Neutrophil (primary cell): ENCODE measurements around the gene MOB3C.

Experiments
- H3K27ac ChIP-seq: fragments of 200-600 bp; sonication (generic); 2 replicates; pipeline ENCODE4 v1.5.1; 2016; ENCODE audit warnings: mild to moderate bottlenecking, moderate library complexity
- H3K27me3 ChIP-seq: fragments of 200-600 bp; sonication (generic); 2 replicates; pipeline ENCODE4 v1.6.0; 2016; ENCODE audit warnings: mild to moderate bottlenecking
- H3K36me3 ChIP-seq: fragments of 200-600 bp; sonication (generic); 2 replicates; pipeline ENCODE4 v1.5.1; 2017
- H3K4me1 ChIP-seq, 2 experiments: fragments of 200-600 bp in 1 of 2; sonication (generic) in 1 of 2; 1 replicate in 1 of 2; 2 replicates in 1 of 2; pipeline versions ENCODE4 v1.5.1 to v1.6.1; 2013 to 2016; ENCODE audit warnings: low read depth in 1 of 2, low read length in 1 of 2, mild to moderate bottlenecking in 1 of 2, moderate library complexity in 1 of 2; ENCODE audit not compliant: control insufficient read depth in 1 of 2, insufficient read depth in 1 of 2
- H3K4me3 ChIP-seq, 2 experiments: fragments of 200-600 bp in 1 of 2; sonication (generic) in 1 of 2; 1 replicate in 1 of 2; 2 replicates in 1 of 2; pipeline ENCODE4 v1.5.1; 2013 to 2016; ENCODE audit warnings: low read depth in 1 of 2, low read length in 1 of 2, mild to moderate bottlenecking in 1 of 2, moderate library complexity in 1 of 2
- H3K9me3 ChIP-seq: fragments of 200-600 bp; sonication (generic); 2 replicates; pipeline ENCODE4 v1.5.1; 2016
- CTCF ChIP-seq: fragments of 200-600 bp; sonication (generic); IDR thresholded peaks from 2 replicates; pipeline ENCODE4 v1.5.1; 2016; ENCODE audit warnings: antibody characterized with exemption

MOB3C gene

DNA sequence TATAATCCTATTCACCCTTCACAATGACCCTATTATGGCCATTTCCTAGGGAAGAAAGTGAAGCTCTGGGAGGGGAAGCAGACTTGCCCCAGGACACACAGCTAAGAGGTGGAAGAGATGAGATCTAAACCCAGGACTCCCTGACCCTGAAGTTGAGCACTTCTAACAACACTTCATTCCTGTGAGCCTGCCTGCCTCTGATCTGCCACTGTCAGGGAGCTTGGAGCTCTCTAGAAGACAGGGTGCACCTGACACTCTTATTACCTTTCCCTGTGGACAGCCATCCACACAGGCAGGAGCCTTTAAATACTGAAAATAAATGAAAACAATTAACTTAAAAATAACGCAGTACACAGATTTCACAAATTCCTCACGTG is 13.1 kb downstream of the MOB3C start:
- peaks cover 44 to 57% of the 10 kb centered on the region in 2 experiments for H3K4me1 ChIP-seq
- no peaks in the 10 kb centered on the region for H3K9me3 ChIP-seq
- no peak for TF ChIP-seq CTCF
- peaks cover 7% of the 10 kb centered on the region for H3K36me3 ChIP-seq
- H3K4me3 ChIP-seq = peak overlapping the region; percentile 89 to 97
- no peaks in the 10 kb centered on the region for H3K27me3 ChIP-seq
- peak overlapping the region; percentile 91 for H3K27ac ChIP-seq

DNA sequence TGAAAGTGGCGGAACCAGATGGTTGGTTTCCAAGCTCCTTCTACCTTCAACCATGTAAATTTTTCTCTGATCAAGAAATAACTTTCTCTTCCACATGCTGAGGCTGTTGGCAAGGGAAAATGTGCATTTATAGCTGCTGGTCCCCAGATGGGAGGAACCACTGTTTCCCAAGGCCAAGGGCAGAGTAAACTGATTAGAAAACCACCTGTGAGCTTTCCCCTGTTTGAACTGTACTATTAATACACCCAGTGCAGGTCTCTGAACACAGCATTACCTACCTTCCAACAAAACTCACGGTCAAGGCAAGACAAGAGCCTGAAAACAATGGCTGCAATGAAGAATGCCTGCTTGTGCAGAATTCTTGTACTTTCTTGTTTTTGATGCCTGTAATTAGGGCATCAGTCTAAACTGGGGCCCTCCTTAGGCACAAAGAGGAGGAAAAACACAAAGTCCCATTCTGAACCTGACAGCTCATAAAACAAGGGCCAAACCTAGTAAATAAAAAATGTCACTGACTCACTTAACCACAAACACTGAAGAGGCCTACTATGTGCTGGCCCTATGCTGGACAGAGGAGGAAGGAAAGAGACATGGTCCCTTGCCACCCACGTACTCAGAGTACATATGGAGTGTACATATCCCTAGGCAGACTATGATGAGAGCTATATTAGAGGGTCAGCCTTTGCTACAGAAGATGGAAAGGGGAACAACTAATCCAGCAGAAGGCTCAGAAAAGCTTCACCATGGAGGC is 15.2 kb downstream of the MOB3C start:
- TF ChIP-seq CTCF = no peak
- no peaks in the 10 kb centered on the region for H3K9me3 ChIP-seq
- H3K27me3 ChIP-seq = no peaks in the 10 kb centered on the region
- H3K36me3 ChIP-seq = peaks cover 11% of the 10 kb centered on the region
- H3K4me3 ChIP-seq = no peak overlapping the region
- peaks cover 44 to 63% of the 10 kb centered on the region in 2 experiments for H3K4me1 ChIP-seq
- peak overlapping the region; percentile 2 for H3K27ac ChIP-seq

DNA sequence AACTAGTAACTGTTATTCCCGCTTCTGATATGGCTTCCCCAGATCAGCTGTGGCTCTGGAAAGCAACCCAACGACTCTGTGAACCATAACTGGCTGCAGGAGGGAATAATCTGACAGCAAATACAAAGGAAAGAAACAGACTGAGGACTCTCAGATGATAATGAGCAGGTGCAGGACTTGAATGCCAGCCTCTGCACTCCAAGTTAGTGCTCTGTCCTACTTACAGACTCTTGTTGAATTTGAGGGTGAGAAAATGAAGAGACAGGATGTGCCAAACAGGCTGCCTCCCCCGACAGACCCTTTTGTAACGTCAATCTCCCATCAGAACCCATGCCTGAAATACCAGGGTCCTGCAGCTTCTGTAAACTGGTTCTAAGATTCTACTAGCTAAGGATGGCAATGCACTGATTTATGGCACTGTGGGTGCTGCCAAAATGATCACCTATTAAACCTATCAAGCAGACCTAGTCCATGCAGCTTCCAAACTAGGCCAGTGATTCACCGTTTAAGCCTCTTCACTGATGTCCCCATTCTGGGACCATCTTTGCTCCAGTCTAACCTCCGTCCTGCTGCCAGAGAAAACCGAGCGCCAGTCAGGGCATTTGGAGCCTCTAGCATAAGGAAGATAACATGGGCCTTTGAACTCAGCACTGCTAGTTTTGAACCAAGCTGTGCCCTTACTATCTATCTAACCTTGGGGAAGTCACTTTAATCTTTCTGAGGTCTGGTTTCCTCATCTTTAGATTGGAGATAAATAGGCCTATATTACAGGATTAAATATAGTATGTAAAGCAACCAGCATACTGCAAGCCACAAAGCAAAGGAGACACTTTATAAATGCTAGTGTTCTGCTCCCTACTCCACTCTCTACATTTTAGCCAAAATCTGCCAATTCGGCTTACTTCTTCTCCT is 17.3 kb downstream of the MOB3C start:
- no peaks in the 10 kb centered on the region for H3K9me3 ChIP-seq
- no peak overlapping the region for H3K27ac ChIP-seq
- no peak overlapping the region for H3K4me3 ChIP-seq
- no peak for TF ChIP-seq CTCF
- H3K4me1 ChIP-seq = peaks cover 51 to 73% of the 10 kb centered on the region in 2 experiments
- H3K36me3 ChIP-seq = peaks cover 11% of the 10 kb centered on the region
- no peaks in the 10 kb centered on the region for H3K27me3 ChIP-seq

- peak overlapping the region; percentile 7 for H3K27ac ChIP-seq
- H3K27me3 ChIP-seq = no peaks in the 10 kb centered on the region
- H3K4me3 ChIP-seq = no peak overlapping the region
- no peak for TF ChIP-seq CTCF
- H3K4me1 ChIP-seq = peaks cover 44 to 66% of the 10 kb centered on the region in 2 experiments
- peaks cover 28% of the 10 kb centered on the region for H3K36me3 ChIP-seq
- no peaks in the 10 kb centered on the region for H3K9me3 ChIP-seq
Observed at GRCh38 chr1:46596846-46597245, 19.8 kb downstream of the MOB3C start.

GRCh38 chr1:46596036-46596435 is 20.6 kb downstream of the MOB3C start:
- no peak for TF ChIP-seq CTCF
- Histone ChIP-seq H3K4me3 (peak overlapping the region in 1 of 2 experiments; percentile 31), H3K9me3 (no peaks in the 10 kb centered on the region), H3K27ac (peak overlapping the region; percentile 92), H3K36me3 (peaks cover 36% of the 10 kb centered on the region), H3K27me3 (no peaks in the 10 kb centered on the region), H3K4me1 (peaks cover 44 to 58% of the 10 kb centered on the region in 2 experiments)
